Measurements from ENCODE around the gene RIN3. TPM values are rescaled to one million over a fixed set of nuclear protein-coding genes. Genes with fewer than 3 reads are reported as not detected.

Gene RIN3
- total RNA-seq, 6 experiments from 2014 or later: 10.7 to 20.4 (median 18.9) TPM

- Histone ChIP-seq H3K36me3 (peaks cover 0 to 6% (median 0%) of the 10 kb centered on the region in 4 donors), H3K27ac (no peak overlapping the region), H3K27me3 (no peaks in the 10 kb centered on the region), H3K4me3 (no peak overlapping the region), H3K4me1 (no peaks in the 10 kb centered on the region), H3K9me3 (no peaks in the 10 kb centered on the region)
- intact Hi-C loops (cut with DNase I): no loop called here
- WGBS (ENCODE audit: insufficient coverage, low coverage, low lambda C conversion rate, missing lambda C conversion rate): 94% methylated on average over 2 of the region's 3 CpGs
- no peak for DNase-seq
- no peak for TF ChIP-seq POLR2A (IDR thresholded peaks at IDR 0.05)
- no peak for TF ChIP-seq CTCF (IDR thresholded peaks at IDR 0.05)
- no peak for ATAC-seq
Observed at GRCh38 chr14:92584220-92584619, 70.6 kb downstream of the RIN3 start.

- WGBS (ENCODE audit: insufficient coverage, low coverage, low lambda C conversion rate, missing lambda C conversion rate): 59% methylated on average over 5 of the region's 6 CpGs
- ATAC-seq (peak in 2 of 4 donors; percentile 24 to 27), DNase-seq (no peak)
- Histone ChIP-seq H3K9me3 (no peaks in the 10 kb centered on the region), H3K36me3 (no peaks in the 10 kb centered on the region), H3K4me1 (no peaks in the 10 kb centered on the region), H3K27me3 (no peaks in the 10 kb centered on the region), H3K27ac (no peak overlapping the region), H3K4me3 (no peak overlapping the region)
- TF ChIP-seq CTCF (IDR thresholded peaks at IDR 0.05): no peak
- TF ChIP-seq POLR2A (IDR thresholded peaks at IDR 0.05): no peak
- intact Hi-C loops (cut with DNase I): no loop called here
Observed at GRCh38 chr14:92584816-92585215, 71.2 kb downstream of the RIN3 start.

GRCh38 chr14:92585981-92586937 lies 72.7 kb downstream of the RIN3 start:
- H3K27ac ChIP-seq: peak overlapping the region in 1 of 3 donors; percentile 43
- H3K9me3 ChIP-seq: no peaks in the 10 kb centered on the region
- no peaks in the 10 kb centered on the region for H3K27me3 ChIP-seq
- DNase-seq (no peak), ATAC-seq (peak; percentile 19 to 50 (median 44))
- WGBS (ENCODE audit: insufficient coverage, low coverage, low lambda C conversion rate, missing lambda C conversion rate): 48% methylated on average over 7 of the region's 9 CpGs
- H3K36me3 ChIP-seq: no peaks in the 10 kb centered on the region
- intact Hi-C loops (cut with DNase I): no loop called here
- H3K4me1 ChIP-seq: no peaks in the 10 kb centered on the region
- TF ChIP-seq POLR2A (IDR thresholded peaks at IDR 0.05): no peak
- no peak for TF ChIP-seq CTCF (IDR thresholded peaks at IDR 0.05)
- H3K4me3 ChIP-seq: no peak overlapping the region

GRCh38 chr14:92586963-92587699 lies 73.5 kb downstream of the RIN3 start:
- Histone ChIP-seq H3K4me3 (no peak overlapping the region), H3K27ac (peak overlapping the region in 2 of 3 donors; percentile 43 to 53), H3K9me3 (no peaks in the 10 kb centered on the region), H3K36me3 (no peaks in the 10 kb centered on the region), H3K4me1 (no peaks in the 10 kb centered on the region), H3K27me3 (no peaks in the 10 kb centered on the region)
- 58% methylated on average over 5 of the region's 7 CpGs for WGBS (ENCODE audit: insufficient coverage, low coverage, low lambda C conversion rate, missing lambda C conversion rate)
- DNase-seq (no peak), ATAC-seq (peak in 3 of 4 donors; percentile 21 to 34 (median 24))
- intact Hi-C loops (cut with DNase I): no loop called here
- TF ChIP-seq POLR2A (IDR thresholded peaks at IDR 0.05) (no peak), CTCF (IDR thresholded peaks at IDR 0.05) (no peak)
